ENCODE measurements around the gene C11orf68. TPM values are rescaled to one million over a fixed set of nuclear protein-coding genes. Genes with fewer than 3 reads are reported as not detected.

Gene C11orf68
- polyA plus RNA-seq, 10 donors, result 27.2 to 39.2 (median 32.0) TPM

DNA sequence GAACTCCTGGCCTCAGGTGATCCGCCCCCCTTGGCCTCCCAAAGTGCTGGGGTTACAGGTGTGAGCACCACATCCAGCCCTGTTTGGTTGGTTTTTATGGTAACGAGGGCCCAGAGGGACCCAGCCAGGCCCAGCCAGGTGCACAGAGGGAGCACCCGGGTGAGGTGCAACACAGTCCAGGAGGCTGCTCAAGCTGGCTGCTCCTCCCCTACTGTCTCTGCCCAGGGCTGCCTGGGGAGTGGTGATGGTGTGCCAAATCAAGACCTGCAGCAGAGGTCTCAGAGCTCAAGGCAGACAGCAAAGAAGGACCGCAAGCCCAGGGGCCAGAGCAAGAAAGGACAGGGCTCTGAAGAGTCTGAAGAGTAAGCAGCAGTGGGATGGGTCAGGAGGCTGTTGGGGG is 27.8 kb upstream of the C11orf68 start:
- DNase-seq, result no peak

GRCh38 chr11:65945941-65946558 is 27.2 kb upstream of the C11orf68 start:
- DNase-seq, result no peak

DNA sequence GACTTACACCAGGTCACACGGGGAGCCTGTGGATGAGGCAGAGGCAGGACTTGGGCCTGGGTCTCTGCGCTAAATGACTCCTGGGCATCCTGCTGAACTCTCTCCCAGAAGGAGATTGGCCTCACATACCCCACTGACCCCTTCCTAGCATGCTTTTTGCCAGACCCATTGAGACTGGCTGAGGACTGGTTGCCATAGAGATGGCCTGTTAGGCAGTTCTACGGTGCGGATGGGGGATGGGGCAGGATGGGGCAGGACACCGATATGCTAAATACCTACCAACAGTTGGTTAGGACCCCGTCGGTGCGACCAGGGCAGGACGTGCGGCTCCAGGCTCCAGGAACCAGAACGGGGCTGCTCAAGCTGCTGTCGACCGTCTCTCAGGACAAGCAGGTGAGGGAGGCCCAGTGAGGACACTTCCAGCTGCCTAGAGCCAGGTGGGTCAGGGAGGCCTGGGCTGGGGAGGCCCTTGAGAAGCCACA is 26.6 kb upstream of the C11orf68 start, which contains the start of gene TSGA10IP:
TSGA10IP (plus strand) TSS at position 51 of the 482 bp plus-strand sequence; CDS start at position 247, 196 bp downstream.
- no peak for DNase-seq

- no peak for DNase-seq
Observed at GRCh38 chr11:65944767-65945166, 25.9 kb upstream of the C11orf68 start.

DNA sequence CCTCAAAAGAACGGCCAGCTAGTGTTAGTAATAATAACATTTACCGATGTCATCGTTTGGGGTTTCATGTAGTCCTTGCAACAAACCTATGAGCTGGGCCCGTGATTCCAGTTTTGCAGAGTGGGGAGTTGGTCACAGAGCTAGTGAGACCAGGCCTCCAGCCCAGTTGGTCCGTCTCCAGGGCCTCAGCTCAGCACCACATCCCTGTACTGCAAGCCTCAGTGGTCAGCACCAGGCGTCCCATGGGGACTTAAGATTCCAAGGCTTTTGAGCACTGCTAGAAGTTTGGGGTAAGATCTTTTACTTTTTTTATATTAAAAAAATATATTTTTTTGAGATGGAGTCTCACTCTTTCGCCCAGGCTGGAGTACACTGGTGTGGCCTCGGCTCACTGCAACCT is 25.3 kb upstream of the C11orf68 start:
- no peak for DNase-seq

DNA sequence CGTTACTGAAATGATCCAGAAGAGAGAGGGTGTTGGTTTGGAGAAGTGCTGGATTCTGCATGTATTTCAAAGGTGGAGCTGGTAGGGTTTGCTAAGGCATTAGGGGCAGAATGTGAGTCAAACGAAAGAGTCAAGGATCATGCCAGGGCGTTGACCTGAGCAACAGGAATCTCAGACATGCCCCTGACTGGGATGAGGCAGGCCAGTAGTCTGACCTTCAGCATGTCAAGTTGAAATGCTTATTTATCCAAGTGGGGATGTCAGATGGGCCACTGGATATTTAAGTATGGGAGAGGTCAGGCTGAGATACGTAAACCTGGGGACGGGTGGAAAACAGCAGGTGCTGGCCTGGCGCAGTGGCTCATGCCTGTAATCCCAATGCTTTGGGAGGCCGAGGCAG is 23.7 kb upstream of the C11orf68 start:
- no peak for DNase-seq

DNA sequence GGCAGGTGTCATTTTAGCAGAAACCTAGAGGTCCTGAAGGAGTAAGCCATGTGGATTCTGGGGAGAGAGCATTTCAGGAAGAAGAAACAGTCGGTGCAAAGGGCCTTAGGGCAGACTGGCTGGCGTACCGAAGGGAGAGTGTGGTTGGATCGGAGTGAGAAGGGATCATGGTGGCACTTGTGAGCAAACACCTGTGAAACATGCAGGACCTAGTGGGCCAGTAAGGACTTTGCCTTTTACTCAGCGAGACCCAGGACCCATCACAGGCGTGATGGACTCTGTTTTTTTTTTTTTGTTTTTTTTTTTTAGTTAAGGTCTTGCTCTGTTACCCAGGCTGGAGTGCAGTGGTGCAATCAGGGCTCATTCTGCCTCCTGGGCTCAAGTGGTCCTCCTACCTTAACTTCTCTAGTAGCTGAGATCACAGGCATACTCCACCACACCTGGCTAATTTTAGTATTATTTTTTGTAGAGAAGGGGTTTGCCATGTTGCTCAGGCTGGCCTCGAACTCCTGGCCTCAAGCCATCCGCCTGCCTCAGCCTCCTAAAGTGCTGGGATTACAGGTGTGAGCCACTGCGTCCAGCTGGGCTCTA is 23.0 kb upstream of the C11orf68 start:
- no peak for DNase-seq

GRCh38 chr11:65937766-65938165 is 18.9 kb upstream of the C11orf68 start:
- no peak for DNase-seq

- no peak for DNase-seq
Observed at GRCh38 chr11:65934014-65934413, 15.2 kb upstream of the C11orf68 start.

GRCh38 chr11:65932558-65932919 is 13.7 kb upstream of the C11orf68 start:
- DNase-seq, result no peak

DNA sequence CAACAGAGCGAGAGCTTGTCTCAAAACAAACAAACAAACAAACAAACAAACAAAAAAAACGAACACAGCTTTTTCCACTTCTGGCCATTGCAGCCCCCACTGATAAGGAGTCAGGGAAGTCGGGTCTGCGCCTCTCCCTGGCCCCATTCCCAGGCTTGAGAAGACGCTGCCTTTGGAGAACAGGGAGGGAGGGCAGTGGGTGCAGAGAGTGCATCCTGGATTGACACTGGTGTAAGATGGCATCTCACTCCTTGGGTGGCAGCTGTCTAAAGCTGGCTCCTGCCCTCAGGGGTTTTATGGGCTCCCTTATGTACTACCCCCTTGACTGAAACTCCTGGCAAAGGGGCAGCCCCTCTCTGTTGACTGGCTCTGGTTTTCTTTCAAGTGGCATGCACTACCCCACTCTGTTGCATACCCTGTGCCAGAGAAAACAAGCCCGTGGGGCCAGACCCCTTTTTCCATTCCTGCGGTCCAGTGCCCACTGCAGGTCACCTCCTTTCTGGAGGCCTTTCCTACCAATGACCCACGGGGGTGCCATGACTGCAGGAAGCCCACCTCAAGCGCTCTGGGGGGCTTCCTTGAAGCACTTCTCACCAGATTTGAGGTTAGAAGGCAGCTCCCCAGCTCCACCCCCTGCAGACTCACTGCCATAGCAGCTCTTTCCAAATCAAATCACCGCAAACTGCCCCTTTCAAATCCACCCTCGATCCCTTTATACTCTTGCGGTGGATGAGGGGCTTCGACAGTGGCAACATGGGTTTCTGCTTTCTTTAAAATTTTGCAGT is 13.1 kb upstream of the C11orf68 start:
- DNase-seq, result no peak

DNA sequence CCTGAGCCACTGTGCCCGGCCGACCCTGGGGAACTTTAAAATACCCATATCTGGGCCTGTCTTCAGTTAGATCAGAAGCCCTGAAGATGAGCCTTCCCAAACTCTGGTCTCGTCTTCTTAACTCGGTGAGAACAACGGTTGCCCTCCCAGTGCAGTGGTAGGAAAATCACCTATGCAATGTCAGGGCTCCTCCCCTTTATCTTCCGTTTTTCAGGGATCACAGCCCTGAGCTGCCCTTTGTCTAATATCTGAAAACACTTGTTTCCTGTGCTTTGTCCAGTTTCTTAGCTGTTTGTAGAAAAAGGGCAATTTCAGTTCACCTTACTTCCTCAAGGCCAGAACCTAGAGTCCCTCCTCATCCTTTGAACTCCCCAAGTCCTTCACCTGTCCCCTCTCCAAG is 9.8 kb upstream of the C11orf68 start:
- no peak for DNase-seq

DNA sequence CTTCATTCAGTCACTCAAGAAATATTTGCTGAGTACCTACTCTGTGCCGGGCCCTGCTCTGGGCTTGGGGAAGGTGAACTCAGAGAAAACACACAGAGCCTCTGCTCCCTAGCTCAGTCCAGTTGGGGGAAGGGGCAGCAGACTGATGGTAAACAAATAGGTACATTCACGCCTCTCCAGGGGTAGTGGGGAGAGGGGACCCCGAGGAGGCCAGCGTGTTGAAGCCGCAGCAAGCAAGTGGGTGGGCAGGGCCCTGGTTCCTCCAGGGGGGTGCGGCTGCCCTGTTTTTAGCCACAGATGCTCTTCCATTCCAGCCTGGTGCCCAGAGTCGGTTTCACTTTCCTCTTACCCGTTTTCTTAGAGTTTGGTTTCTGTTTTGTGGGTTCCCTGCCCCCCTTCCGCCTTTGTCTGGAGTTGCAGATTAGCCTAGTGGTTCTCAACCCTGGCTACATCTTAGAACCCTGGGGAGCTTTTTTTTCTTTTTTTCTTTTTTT is 9.1 kb upstream of the C11orf68 start:
- DNase-seq, result no peak

DNA sequence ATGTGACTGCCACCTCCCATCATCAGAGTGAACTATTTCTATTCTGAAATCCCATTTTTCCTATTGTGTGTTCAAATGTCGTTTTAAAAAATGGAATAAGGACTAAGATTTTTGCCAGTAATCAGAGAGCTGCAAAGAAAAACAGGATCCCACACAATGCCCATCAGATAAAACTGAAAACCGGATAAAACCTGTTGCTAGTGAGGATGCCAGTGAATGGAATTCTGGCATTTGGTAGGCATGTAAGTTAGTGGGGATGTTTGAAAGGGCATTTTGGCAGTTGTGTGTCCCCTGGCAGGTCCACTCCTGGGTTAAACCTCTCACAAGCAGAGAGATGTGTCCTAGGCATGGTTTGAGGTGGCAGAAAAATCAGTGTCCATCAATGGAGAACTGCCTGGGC is 6.5 kb upstream of the C11orf68 start:
- DNase-seq, result no peak

- no peak for DNase-seq
Observed at GRCh38 chr11:65922565-65922964, 3.7 kb upstream of the C11orf68 start.

DNA sequence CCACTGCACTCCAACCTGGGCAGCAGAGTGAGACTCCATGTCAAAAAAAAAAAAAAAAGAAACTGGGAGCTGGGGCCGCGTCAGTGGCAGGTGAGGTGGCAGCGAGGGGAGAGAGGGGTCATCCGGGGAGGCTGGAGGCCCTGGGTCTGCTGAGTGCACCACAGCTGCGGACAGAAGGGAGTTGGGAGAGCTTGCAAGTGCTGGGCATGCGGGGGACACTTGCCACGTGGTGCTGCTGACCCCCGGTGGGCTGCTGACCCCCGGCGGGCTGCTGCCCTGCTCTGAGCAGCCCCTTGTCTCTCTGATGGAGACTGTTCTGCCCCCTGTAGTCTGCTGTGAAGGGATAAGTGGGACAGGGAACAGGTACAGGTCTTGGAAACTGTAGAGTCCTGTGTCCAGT is 3.0 kb upstream of the C11orf68 start:
- no peak for DNase-seq

- DNase-seq, result no peak
Observed at GRCh38 chr11:65921033-65921555, 2.2 kb upstream of the C11orf68 start.

GRCh38 chr11:65920372-65920802 is 1.5 kb upstream of the C11orf68 start:
- no peak for DNase-seq

GRCh38 chr11:65919573-65920371 is 910 bp upstream of the C11orf68 start:
- peak in 1 of 3 donors; percentile 48 for DNase-seq

DNA sequence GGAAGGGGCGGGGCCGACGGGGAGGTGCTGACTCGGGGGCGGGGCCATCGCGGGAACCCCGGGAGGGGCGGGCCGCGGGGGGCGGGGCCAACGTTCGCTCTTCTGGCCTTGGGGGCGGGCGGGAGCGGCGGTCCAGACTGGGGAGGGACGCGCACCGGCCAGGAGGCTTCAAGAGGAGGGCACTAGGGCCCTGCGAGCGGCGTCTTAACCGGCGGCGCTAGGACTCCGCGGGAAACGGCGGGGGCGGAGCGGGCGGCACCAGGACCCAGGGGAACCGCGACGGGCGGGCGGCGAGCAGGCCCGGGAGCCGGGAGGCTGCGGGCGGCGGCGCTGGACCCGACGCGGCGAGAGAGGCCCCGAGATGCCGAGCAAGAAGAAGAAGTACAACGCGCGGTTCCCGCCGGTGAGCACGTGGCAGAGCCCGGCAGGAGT is 295 bp upstream of the C11orf68 start, which contains the start of gene DRAP1:
DRAP1 (plus strand) TSS at position 286 of the 432 bp plus-strand sequence; CDS start at position 362, 76 bp downstream.
- peak; percentile 97 to 99 (median 99) for DNase-seq
